KOPT-K1 (cell line): ENCODE data around the gene DCUN1D4.

ENCODE experiments used
- H3K27ac ChIP-seq: fragments of 200-600 bp; sonication (generic); 2 replicates; pipeline ENCODE4 v1.5.1; 2016; ENCODE audit warnings: antibody characterized with exemption, mild to moderate bottlenecking, low read depth, low read length; ENCODE audit not compliant: poor library complexity, severe bottlenecking
- H3K36me3 ChIP-seq: fragments of 200-600 bp; sonication (generic); 2 replicates; pipeline ENCODE4 v1.5.1; 2017; ENCODE audit warnings: antibody characterized with exemption, mild to moderate bottlenecking, low read length, moderate library complexity; ENCODE audit not compliant: insufficient read depth
- H3K9me3 ChIP-seq: fragments of 200-600 bp; sonication (generic); 2 replicates; pipeline ENCODE4 v1.5.1; 2017; ENCODE audit warnings: antibody characterized with exemption, low read length, mild to moderate bottlenecking; ENCODE audit not compliant: insufficient read depth, poor library complexity, severe bottlenecking

The DCUN1D4 gene

GRCh38 chr4:51845711-51846110 lies 2.8 kb downstream of the DCUN1D4 start:
- Histone ChIP-seq H3K27ac (no peak overlapping the region), H3K9me3 (no peaks in the 10 kb centered on the region)

GRCh38 chr4:51849430-51849829 lies 6.5 kb downstream of the DCUN1D4 start:
- H3K27ac ChIP-seq = no peak overlapping the region
- H3K36me3 ChIP-seq = peaks cover 6% of the 10 kb centered on the region; the same call in 1 of the 2 replicates

More at GRCh38 chr4:51845711-51846110, 2.8 kb downstream of the DCUN1D4 start:
- H3K36me3 ChIP-seq = peaks cover 6% of the 10 kb centered on the region; the same call in 1 of the 2 replicates

GRCh38 chr4:51850294-51850693 lies 7.3 kb downstream of the DCUN1D4 start:
- H3K36me3 ChIP-seq = peaks cover 6% of the 10 kb centered on the region; the same call in 1 of the 2 replicates
- H3K9me3 ChIP-seq = no peaks in the 10 kb centered on the region
- no peak overlapping the region for H3K27ac ChIP-seq

More at GRCh38 chr4:51849430-51849829, 6.5 kb downstream of the DCUN1D4 start:
- no peaks in the 10 kb centered on the region for H3K9me3 ChIP-seq

- Histone ChIP-seq H3K27ac (no peak overlapping the region), H3K9me3 (no peaks in the 10 kb centered on the region), H3K36me3 (peaks cover 6% of the 10 kb centered on the region; the same call in 1 of the 2 replicates)
Measured at GRCh38 chr4:51851090-51851936, 8.4 kb downstream of the DCUN1D4 start.

GRCh38 chr4:51851937-51852290 lies 9.0 kb downstream of the DCUN1D4 start:
- no peak overlapping the region for H3K27ac ChIP-seq
- H3K36me3 ChIP-seq = peaks cover 6% of the 10 kb centered on the region; the same call in 1 of the 2 replicates
- no peaks in the 10 kb centered on the region for H3K9me3 ChIP-seq

- no peaks in the 10 kb centered on the region for H3K9me3 ChIP-seq
- no peak overlapping the region for H3K27ac ChIP-seq
- peaks cover 6% of the 10 kb centered on the region; the same call in 1 of the 2 replicates for H3K36me3 ChIP-seq
Measured at GRCh38 chr4:51853027-51853682, 10.2 kb downstream of the DCUN1D4 start.

- no peak overlapping the region for H3K27ac ChIP-seq
Measured at GRCh38 chr4:51855270-51855669, 12.3 kb downstream of the DCUN1D4 start.

GRCh38 chr4:51855751-51856150 lies 12.8 kb downstream of the DCUN1D4 start:
- H3K36me3 ChIP-seq = no peaks in the 10 kb centered on the region
- no peak overlapping the region for H3K27ac ChIP-seq
- H3K9me3 ChIP-seq = no peaks in the 10 kb centered on the region

More at GRCh38 chr4:51855270-51855669, 12.3 kb downstream of the DCUN1D4 start:
- Histone ChIP-seq H3K9me3 (no peaks in the 10 kb centered on the region), H3K36me3 (no peaks in the 10 kb centered on the region)

GRCh38 chr4:51858605-51859202 lies 15.8 kb downstream of the DCUN1D4 start:
- H3K27ac ChIP-seq = no peak overlapping the region
- H3K36me3 ChIP-seq = peaks cover 2% of the 10 kb centered on the region; the same call in 1 of the 2 replicates
- H3K9me3 ChIP-seq = no peaks in the 10 kb centered on the region

- H3K27ac ChIP-seq = no peak overlapping the region
Measured at GRCh38 chr4:51859476-51860031, 16.6 kb downstream of the DCUN1D4 start.

GRCh38 chr4:51862199-51862598 lies 19.2 kb downstream of the DCUN1D4 start:
- no peak overlapping the region for H3K27ac ChIP-seq
- peaks cover 25% of the 10 kb centered on the region for H3K36me3 ChIP-seq
- no peaks in the 10 kb centered on the region for H3K9me3 ChIP-seq

More at GRCh38 chr4:51859476-51860031, 16.6 kb downstream of the DCUN1D4 start:
- no peaks in the 10 kb centered on the region for H3K9me3 ChIP-seq
- peaks cover 10% of the 10 kb centered on the region for H3K36me3 ChIP-seq

- Histone ChIP-seq H3K27ac (no peak overlapping the region), H3K9me3 (no peaks in the 10 kb centered on the region), H3K36me3 (peaks cover 31% of the 10 kb centered on the region)
Measured at GRCh38 chr4:51862781-51863180, 19.8 kb downstream of the DCUN1D4 start.

GRCh38 chr4:51865717-51866116 lies 22.8 kb downstream of the DCUN1D4 start:
- Histone ChIP-seq H3K27ac (no peak overlapping the region), H3K9me3 (no peaks in the 10 kb centered on the region), H3K36me3 (peaks cover 33% of the 10 kb centered on the region)

GRCh38 chr4:51866835-51867234 lies 23.9 kb downstream of the DCUN1D4 start:
- H3K36me3 ChIP-seq = peaks cover 33% of the 10 kb centered on the region
- H3K9me3 ChIP-seq = no peaks in the 10 kb centered on the region
- H3K27ac ChIP-seq = no peak overlapping the region
